GM23338 (cell line): ENCODE measurements around the gene ZMAT5.

ENCODE experiments used
- CREB1 ChIP-seq: fragments of 250-450 bp; sonication (Bioruptor Pico); IDR thresholded peaks from 2 replicates; pipeline ENCODE4 v1.5.0; 2020; ENCODE audit warnings: low read depth, mild to moderate bottlenecking, moderate library complexity
- EZH2 ChIP-seq: fragments of 200-600 bp; sonication (generic); IDR thresholded peaks from one replicate; pipeline ENCODE4 v1.8.0; 2017; ENCODE audit warnings: antibody characterized with exemption, mild to moderate bottlenecking, low read depth; ENCODE audit not compliant: unreplicated experiment
- EZH2phosphoT487 ChIP-seq: fragments of 200-600 bp; sonication (generic); IDR thresholded peaks from one replicate; pipeline ENCODE4 v1.8.1; 2018; ENCODE audit warnings: antibody characterized with exemption; ENCODE audit not compliant: unreplicated experiment
- JUNB ChIP-seq: IDR thresholded peaks from one replicate; pipeline ENCODE4 v1.6.1; 2016; ENCODE audit warnings: antibody characterized with exemption; ENCODE audit not compliant: unreplicated experiment
- NANOG ChIP-seq: IDR thresholded peaks from 2 replicates; pipeline ENCODE4 v1.6.1; 2016; ENCODE audit warnings: antibody characterized with exemption, borderline replicate concordance
- POLR2AphosphoS5 ChIP-seq: IDR thresholded peaks from 2 replicates; pipeline ENCODE4 v1.6.1; 2016; ENCODE audit warnings: antibody characterized with exemption, low read depth
- ZNF331 ChIP-seq: fragments of 250-450 bp; sonication (Bioruptor Pico); IDR thresholded peaks from 2 replicates; pipeline ENCODE4 v1.5.0; 2020; ENCODE audit warnings: low read depth, mild to moderate bottlenecking, moderate library complexity
- TF ChIP-seq, protein P1 (sequence below): IDR thresholded peaks from one replicate; pipeline ENCODE4 v1.6.1; 2018; ENCODE audit warnings: antibody characterized with exemption; ENCODE audit not compliant: unreplicated experiment
- TF ChIP-seq, protein P2 (sequence below), 2 experiments: fragments of 200-600 bp in 1 of 2; sonication (generic) in 1 of 2; conservative IDR thresholded peaks; 2 replicates each; pipeline versions ENCODE4 v1.5.1 to v1.6.1; 2016 to 2017; ENCODE audit warnings: antibody characterized with exemption in 2 of 2, low read depth in 2 of 2, mild to moderate bottlenecking in 2 of 2, moderate library complexity in 1 of 2
- TF ChIP-seq, protein P3 (sequence below): IDR thresholded peaks from 2 replicates; pipeline ENCODE4 v1.6.1; 2016; ENCODE audit warnings: antibody characterized with exemption

DNA sequence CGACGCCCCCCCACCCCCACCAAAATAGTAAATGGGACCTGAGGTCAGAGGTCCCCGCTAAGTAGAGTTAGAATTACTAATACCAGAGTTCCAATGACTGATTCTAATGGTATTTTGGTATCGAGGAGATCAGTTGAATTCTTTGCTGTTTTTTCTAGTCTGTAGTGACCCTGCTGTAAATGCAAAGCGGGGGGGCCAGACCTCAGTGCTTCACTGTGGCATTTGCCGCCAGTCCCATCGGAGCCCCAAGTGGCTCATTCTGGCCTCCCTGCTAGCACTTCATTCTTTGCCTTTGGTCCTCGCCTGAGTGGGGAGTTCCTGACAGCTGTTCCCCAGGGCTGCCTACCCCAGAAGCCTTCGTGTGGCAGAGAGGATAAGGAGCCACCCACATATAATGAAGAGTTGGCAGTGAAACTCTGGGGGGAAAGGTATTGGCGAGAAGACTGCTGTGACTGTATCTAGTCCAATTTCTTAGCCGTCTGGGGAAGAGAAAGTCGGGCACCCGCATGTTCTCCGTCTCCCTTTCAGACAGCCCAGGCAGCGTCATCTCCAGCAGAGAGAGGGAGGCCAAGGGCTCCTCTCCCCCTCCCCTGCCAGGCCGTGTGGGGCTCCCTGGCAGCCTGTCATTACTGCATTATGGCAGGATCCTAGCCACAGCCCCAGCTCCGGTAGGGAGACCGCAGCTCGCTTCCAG lies 66.5 kb downstream of the ZMAT5 start:
- TF ChIP-seq, protein P1, sequence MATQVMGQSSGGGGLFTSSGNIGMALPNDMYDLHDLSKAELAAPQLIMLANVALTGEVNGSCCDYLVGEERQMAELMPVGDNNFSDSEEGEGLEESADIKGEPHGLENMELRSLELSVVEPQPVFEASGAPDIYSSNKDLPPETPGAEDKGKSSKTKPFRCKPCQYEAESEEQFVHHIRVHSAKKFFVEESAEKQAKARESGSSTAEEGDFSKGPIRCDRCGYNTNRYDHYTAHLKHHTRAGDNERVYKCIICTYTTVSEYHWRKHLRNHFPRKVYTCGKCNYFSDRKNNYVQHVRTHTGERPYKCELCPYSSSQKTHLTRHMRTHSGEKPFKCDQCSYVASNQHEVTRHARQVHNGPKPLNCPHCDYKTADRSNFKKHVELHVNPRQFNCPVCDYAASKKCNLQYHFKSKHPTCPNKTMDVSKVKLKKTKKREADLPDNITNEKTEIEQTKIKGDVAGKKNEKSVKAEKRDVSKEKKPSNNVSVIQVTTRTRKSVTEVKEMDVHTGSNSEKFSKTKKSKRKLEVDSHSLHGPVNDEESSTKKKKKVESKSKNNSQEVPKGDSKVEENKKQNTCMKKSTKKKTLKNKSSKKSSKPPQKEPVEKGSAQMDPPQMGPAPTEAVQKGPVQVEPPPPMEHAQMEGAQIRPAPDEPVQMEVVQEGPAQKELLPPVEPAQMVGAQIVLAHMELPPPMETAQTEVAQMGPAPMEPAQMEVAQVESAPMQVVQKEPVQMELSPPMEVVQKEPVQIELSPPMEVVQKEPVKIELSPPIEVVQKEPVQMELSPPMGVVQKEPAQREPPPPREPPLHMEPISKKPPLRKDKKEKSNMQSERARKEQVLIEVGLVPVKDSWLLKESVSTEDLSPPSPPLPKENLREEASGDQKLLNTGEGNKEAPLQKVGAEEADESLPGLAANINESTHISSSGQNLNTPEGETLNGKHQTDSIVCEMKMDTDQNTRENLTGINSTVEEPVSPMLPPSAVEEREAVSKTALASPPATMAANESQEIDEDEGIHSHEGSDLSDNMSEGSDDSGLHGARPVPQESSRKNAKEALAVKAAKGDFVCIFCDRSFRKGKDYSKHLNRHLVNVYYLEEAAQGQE, result no peak
- TF ChIP-seq, protein P2, sequence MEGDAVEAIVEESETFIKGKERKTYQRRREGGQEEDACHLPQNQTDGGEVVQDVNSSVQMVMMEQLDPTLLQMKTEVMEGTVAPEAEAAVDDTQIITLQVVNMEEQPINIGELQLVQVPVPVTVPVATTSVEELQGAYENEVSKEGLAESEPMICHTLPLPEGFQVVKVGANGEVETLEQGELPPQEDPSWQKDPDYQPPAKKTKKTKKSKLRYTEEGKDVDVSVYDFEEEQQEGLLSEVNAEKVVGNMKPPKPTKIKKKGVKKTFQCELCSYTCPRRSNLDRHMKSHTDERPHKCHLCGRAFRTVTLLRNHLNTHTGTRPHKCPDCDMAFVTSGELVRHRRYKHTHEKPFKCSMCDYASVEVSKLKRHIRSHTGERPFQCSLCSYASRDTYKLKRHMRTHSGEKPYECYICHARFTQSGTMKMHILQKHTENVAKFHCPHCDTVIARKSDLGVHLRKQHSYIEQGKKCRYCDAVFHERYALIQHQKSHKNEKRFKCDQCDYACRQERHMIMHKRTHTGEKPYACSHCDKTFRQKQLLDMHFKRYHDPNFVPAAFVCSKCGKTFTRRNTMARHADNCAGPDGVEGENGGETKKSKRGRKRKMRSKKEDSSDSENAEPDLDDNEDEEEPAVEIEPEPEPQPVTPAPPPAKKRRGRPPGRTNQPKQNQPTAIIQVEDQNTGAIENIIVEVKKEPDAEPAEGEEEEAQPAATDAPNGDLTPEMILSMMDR (conservative IDR thresholded peaks at IDR 0.05; ENCODE audit: low read depth in 2 of 2), result no peak
- TF ChIP-seq EZH2 (no peak), CREB1 (CRISPR knock-in tag) (no peak), POLR2AphosphoS5 (no peak), JUNB (no peak), ZNF331 (CRISPR knock-in tag) (no peak), EZH2phosphoT487 (no peak), NANOG (no peak)
- TF ChIP-seq, protein P3, sequence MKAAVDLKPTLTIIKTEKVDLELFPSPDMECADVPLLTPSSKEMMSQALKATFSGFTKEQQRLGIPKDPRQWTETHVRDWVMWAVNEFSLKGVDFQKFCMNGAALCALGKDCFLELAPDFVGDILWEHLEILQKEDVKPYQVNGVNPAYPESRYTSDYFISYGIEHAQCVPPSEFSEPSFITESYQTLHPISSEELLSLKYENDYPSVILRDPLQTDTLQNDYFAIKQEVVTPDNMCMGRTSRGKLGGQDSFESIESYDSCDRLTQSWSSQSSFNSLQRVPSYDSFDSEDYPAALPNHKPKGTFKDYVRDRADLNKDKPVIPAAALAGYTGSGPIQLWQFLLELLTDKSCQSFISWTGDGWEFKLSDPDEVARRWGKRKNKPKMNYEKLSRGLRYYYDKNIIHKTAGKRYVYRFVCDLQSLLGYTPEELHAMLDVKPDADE, result no peak
